GM12892 (cell line): Measurements from ENCODE around the gene PROC. TPM values are rescaled to one million over a fixed set of nuclear protein-coding genes. Genes with fewer than 3 reads are reported as not detected.

ENCODE experiments used
- DNase-seq: peaks from one replicate; pipeline ENCODE4 v3.0.0; 2011; ENCODE audit not compliant: insufficient read length
- FAIRE-seq: peaks from 2 replicates; lab custom pipeline; 2011; peaks lifted over from hg19 to GRCh38; lab: Jason Lieb, UNC
- POLR2A ChIP-seq: IDR thresholded peaks from 2 replicates; pipeline ENCODE4 v1.6.1; 2011; ENCODE audit warnings: low read depth, low read length, control low read depth
- POLR2AphosphoS5 ChIP-seq: IDR thresholded peaks from 2 replicates; pipeline ENCODE4 v1.6.1; 2011; ENCODE audit warnings: low read depth, low read length, control low read depth
- TAF1 ChIP-seq: IDR thresholded peaks from 2 replicates; pipeline ENCODE4 v1.6.1; 2011; ENCODE audit warnings: low read depth, mild to moderate bottlenecking, control low read depth, low read length, borderline replicate concordance
- polyA plus RNA-seq: library from polyadenylated mRNA; unstranded; fragments of >200 nt; gene quantifications from one replicate; pipeline ENCODE4 v1.2.1, GENCODE V29; 2012; ENCODE audit warnings: missing spikeins, inconsistent platforms; ENCODE audit not compliant: missing spikeins

The PROC gene
- not detected for polyA plus RNA-seq

GRCh38 chr2:127418300-127419111 lies at the start of gene PROC:
Gene PROC (plus strand): TSS chr2:127418427. CDS start chr2:127419943, 1,516 bp downstream.
- FAIRE-seq (no peak), DNase-seq (no peak)
- no peak for TF ChIP-seq TAF1
- no peak for TF ChIP-seq POLR2A
- no peak for TF ChIP-seq POLR2AphosphoS5

GRCh38 chr2:127370010-127370409 lies 48.2 kb upstream of the PROC start:
- DNase-seq, result no peak
- TF ChIP-seq POLR2AphosphoS5 (no peak), TAF1 (no peak), POLR2A (no peak)
- FAIRE-seq, result no peak

- FAIRE-seq, result no peak
- TF ChIP-seq TAF1 (no peak), POLR2AphosphoS5 (no peak), POLR2A (no peak)
- DNase-seq, result no peak
Measured at GRCh38 chr2:127371037-127371436, 47.2 kb upstream of the PROC start.

GRCh38 chr2:127373362-127374083 lies 44.7 kb upstream of the PROC start:
- FAIRE-seq (no peak), DNase-seq (no peak)
- TF ChIP-seq TAF1 (no peak), POLR2AphosphoS5 (no peak), POLR2A (no peak)

GRCh38 chr2:127376257-127376656 lies 42.0 kb upstream of the PROC start:
- FAIRE-seq, result no peak
- no peak for DNase-seq
- TF ChIP-seq POLR2A, result no peak
- TF ChIP-seq TAF1, result no peak
- TF ChIP-seq POLR2AphosphoS5, result no peak

- TF ChIP-seq POLR2AphosphoS5, result no peak
- TF ChIP-seq TAF1, result no peak
- no peak for TF ChIP-seq POLR2A
- DNase-seq (no peak), FAIRE-seq (no peak)
Measured at GRCh38 chr2:127377262-127377661, 41.0 kb upstream of the PROC start.

GRCh38 chr2:127378720-127379119 lies 39.5 kb upstream of the PROC start:
- peak; percentile 14 for FAIRE-seq
- no peak for TF ChIP-seq TAF1
- no peak for TF ChIP-seq POLR2A
- no peak for TF ChIP-seq POLR2AphosphoS5

GRCh38 chr2:127379712-127380355 lies 38.4 kb upstream of the PROC start:
- DNase-seq (no peak), FAIRE-seq (peak; percentile 57)
- TF ChIP-seq POLR2AphosphoS5 (no peak), POLR2A (no peak), TAF1 (no peak)

More at GRCh38 chr2:127378720-127379119, 39.5 kb upstream of the PROC start:
- no peak for DNase-seq

- TF ChIP-seq POLR2A, result no peak
- TF ChIP-seq TAF1, result no peak
- no peak for TF ChIP-seq POLR2AphosphoS5
- no peak for DNase-seq
- FAIRE-seq, result no peak
Measured at GRCh38 chr2:127381762-127382161, 36.5 kb upstream of the PROC start.

- no peak for FAIRE-seq
- no peak for TF ChIP-seq POLR2AphosphoS5
- TF ChIP-seq POLR2A, result no peak
- TF ChIP-seq TAF1, result no peak
- no peak for DNase-seq
Measured at GRCh38 chr2:127382831-127383230, 35.4 kb upstream of the PROC start.

GRCh38 chr2:127384529-127384928 lies 33.7 kb upstream of the PROC start:
- TF ChIP-seq POLR2AphosphoS5 (no peak), TAF1 (no peak)
- DNase-seq, result no peak
- no peak for FAIRE-seq
